Measurements from ENCODE around the gene DNAH9. TPM values are rescaled to one million over a fixed set of nuclear protein-coding genes. Genes with fewer than 3 reads are reported as not detected.
A peak's percentile ranks its signal among the peaks of the same experiment; 100 is the strongest.

DNAH9 gene
- total RNA-seq, 1 donor from 2014 or later = 2.3 TPM

DNA sequence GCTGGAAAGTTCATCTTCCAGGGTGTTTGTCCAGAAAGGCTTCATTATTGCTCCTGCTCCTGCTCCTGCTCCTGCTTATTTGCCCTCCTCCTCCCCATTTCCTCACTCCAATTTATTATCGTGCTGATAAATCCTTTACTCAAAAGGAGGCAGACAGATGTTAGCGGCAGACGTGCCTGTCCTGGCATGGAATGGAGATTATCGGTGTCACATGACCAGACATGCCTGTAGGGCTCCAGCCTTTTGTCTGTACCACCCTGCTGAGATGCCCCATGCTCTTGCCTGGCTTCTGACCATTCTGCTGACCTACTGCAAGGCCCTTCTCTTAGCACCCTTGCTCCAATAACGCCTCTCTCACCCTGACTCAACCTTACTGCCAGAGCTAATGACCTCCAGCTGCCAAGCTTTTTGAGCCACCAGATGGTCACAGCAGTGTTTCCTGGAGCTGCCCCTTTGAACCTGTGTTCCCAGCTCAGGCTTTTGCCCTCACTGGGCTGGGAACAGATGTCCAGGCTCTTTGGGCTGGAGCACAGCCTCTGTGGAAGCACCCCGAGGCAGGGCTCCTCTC, 12.8 kb downstream of the DNAH9 start:
- no peak for DNase-seq

DNA sequence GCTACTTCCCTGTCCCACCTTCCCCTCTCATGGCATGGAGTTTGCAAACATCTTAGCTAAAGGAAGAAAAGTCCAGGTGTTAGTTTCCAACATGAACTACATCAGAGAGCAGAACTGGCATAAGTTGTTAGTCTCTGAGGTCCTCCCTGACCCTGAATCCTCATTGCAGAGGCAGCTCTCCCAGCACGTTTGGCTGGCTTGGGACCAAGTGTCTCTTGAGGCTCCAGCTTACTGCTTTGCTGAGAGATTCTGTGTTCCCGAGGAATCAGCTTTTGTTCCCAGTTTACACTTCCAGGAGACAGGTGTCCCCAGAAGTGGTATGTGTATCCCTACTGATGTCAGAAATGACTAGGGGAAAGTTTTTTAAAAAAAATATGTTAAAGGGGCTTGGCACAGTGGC, 14.7 kb downstream of the DNAH9 start:
- DNase-seq = no peak

DNA sequence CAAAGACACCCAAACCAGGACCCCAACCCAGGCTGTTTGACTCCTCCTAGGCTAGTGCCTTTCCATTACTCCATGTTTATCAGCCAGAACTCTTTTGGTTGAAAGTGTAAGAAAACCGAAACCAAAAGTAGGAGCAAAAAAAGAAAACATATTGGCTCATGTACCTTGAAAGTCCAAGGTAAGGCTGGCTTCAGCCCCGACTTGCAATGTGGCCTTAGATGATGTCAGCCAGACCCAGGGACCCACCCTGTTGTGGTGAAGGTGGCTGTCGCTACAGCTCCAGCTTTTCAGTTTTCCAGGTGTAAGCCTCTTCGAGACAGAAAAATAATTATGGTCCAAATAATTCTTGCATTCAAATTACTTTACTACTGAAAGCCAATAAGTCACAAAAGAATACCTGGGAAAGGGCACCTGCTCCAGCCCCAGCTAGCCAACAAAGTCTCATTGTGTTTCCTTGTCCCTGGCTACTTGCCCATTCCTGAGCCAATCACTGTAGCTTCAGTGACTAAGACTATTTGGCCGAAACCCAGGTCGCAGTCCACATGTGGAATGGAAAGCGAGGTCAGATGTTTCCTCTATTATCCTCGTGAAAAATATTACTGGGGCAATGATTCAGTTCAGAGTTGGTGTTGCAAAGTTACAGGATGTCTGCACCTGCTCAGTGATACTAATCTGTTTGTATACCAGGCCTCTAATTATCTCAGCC, 20.7 kb downstream of the DNAH9 start:
- DNase-seq = no peak

DNA sequence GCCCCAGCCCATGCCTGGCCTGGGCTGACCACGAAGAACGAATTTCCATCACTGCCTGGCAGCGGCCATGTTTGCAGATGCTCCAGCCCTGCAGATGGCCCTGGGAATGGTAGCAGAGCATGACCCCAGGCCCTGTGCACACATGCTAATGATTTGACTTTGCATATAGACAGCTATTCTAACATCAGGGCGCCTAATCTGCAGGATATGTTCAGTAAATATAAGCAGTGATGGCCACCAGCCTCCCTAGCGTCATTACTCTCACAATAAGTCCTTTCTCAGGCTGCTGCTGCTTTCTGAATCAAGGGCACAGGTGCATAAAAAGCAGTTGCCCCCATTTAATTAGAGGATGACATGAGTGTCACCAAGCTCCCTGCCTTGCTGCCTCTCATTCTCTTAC, 24.2 kb downstream of the DNAH9 start:
- no peak for DNase-seq

DNA sequence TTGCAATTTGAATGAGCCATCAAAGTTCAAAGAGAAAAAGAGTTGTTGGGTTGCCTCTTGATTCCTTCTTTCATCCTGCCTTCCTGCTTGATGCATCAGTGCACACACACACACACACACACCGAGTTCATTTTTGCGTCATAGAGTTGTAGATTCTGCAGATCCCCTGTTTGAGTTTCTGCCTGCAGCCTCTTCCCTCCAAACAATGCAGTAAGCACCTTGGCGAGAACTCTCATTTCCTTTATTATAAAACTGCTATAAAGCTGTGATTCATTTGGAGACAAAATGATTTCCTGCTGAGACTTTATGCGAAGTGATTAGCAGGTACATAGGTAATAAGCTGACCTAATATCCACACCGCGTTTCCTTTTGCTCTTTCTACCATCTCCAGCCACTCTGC, 26.7 kb downstream of the DNAH9 start:
- no peak for DNase-seq

DNA sequence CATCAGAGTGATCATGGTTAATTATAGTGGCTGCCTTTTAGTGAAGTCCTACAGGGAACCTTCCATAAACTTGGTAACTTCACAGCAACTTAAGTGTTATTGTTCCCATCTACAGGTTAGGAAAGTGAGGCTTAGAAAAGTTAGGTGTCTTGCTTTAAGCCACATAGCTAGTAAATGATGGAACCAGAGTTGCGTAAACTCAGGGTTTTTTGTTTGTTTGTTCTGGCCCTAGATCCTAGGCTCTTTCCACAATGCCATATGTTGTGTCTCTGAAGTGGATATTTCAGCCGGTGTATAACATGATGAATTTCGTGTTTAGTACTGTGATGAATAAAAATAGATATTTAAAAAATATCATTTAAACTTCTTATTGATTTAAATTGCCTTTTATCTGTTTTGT, 27.6 kb downstream of the DNAH9 start:
- DNase-seq = no peak

DNA sequence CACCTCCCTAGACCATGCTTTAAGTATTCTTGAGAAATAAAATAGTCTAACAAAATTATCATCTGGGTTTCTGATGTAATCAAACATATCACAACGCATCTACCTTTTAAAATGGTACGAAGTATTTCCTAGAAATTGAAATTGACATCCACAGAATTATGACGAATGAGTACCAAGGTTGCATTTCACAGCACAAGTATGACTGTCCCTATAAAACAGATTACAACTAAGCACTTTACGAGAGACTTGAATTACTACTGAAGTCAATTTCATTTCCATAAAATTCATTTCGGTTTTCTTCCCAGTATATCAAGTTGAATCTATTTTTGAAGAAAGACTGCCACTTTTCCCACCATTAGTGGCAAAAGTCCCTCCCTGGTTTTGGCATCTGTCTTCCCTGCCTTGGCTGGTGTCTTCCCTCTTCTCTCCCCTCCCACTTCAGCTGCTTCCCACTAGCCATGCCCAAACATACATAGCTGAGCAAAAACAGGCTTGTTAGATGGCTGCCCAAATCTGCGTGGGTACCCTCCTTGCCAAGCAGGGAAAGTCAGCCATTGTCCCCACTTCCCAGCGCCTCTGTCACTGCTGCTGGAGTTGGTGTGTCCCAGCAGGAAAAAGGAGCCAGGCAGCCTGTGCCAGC, 29.2 kb downstream of the DNAH9 start:
- DNase-seq = no peak

DNA sequence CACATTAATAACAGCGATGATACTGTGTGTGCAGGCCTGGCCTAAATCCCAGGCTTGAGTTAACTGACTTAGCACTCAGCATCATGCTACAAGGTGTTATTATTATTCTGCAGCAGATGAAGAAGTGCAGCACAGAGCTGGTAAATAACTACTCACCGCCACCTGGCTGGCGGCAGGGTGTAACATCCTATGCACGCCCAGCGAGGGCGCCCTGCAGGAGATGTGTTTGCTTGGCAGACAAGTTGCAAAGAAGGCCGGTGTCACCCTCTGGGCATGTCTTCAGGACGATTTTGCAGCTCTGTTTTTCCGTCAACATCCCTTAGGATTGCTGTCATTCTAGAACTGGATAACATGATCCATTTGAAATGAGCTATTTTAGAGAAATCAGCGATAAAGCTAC, 30.1 kb downstream of the DNAH9 start:
- DNase-seq = no peak

DNA sequence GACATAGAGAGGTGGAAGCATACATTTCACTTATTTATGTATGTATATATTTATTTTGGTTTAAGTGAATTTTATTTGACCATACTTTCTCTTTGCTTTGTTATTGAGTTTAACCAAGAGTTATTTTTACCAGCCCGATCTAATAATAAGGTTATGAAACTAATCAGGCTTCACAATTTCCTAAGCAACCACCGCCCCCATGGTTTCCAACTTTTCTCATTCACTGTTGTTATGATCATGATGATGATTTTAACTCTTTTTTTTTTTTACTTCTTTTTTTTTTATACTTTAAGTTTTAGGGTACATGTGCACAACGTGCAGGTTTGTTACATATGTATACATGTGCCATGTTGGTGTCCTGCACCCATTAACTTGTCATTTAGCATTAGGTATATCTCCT, 30.6 kb downstream of the DNAH9 start:
- DNase-seq = no peak

DNA sequence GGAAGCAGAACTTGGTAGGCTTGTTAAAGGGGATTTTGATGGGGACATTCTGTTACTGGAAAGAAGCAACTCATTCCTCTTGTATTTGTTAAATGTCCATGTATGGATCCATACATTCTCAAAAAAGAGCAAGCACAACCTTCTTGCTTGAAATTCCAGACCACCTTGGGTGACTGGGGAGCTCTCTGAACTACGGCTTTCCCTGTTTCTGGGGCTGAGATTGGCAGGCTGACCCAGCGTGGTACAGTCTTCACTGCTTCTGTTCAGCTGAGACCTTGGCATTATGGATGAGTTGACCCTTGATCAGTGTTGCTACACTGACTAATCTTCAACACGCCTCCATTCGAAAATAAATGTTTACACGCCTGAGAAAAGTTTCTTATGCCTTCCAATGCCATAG, 38.5 kb downstream of the DNAH9 start:
- no peak for DNase-seq

DNA sequence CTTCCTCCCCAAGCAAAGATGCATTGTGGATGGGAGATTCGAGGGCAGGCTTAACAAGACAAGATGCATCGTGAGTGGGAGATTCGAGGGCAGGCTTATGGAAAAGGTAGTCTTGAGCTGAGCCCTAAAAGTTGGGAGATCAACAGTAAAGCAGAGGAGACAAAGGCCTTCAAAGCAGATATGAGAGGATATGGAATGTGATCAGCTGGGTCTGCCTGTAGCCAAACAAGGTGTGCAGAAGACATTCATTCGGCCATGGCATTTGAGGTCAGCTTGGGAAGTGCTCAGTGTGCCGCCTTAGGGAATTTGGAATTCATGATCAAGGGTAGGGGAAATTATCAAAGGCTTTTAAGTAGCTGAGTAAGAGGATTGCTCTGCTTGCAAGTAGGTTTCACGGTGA, 39.5 kb downstream of the DNAH9 start:
- DNase-seq = no peak

DNA sequence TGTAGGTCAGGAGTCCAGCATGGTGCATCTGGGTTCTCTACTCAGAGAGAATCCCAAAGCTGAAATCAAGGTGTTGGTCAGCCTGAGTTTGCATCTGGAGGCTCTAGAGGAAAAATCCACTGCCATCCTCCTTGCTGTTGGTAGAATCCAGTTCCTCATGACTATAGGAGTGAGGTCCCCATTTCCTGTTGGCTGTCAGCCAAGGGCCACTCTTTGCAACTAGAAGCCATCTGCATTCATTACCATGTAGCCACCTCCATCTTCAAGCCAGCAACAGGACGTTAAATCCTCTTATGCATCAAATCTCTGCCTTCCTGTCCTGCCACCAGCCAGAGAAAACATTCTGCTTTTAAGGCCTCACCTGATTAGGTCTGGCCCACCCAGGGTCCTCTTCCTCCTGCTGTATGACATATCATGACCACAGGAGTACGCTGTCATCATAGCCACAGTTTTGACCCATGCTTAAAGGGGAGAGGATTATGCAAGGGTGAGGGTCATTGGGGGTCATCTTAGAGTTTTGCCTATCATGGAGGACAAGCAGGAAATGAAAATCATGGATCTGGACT, 40.5 kb downstream of the DNAH9 start:
- DNase-seq = no peak

DNA sequence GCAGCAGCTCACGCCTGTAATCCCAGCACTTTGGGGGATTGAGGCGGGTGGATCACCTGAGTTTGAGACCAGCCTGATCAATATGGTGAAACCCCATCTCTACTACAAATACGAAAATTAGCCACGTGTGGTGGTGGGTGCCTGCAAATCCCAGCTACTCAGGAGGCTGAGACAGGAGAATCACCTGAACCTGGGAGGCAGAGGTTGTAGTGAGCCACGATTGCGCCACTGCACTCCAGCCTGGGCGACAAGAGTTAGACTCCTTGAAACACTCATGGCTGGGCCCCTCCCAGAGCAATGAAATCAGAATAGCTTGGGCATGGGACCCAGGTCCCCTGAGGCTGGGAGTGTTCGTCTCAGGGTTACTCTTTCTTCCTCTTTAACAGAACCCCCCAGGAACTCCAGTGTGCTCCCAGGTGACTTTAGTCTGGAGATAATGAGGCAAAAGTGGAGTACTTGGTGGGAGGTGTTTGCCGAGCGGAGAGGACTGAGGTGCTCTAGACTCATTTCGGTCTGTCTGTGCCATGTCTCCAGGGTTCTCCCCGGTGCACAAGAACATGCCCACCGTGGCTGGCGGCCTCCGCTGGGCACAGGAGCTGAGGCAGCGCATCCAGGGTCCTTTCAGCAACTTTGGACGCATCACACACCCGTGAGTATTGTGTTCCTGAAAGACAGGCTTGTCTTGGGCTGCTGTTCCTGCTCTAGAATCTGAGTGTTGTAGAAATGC, 41.6 kb downstream of the DNAH9 start:
- DNase-seq = no peak

DNA sequence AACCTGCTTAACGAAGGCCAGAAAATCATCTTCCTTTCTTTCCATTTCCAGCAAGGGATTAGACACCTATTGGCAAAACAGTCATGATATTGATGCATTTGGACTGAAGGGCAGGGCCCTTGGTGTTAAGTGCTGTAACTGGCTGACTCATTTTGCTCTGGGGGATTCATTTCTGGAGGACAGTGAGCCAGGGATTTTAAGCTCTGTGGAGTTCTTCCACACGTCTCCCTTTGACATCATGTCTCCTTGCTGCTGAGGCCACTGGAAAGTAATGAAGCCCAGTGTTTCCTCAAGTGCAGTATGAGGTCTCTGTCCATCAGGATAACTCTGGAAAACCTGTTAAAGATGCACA, 42.2 kb downstream of the DNAH9 start:
- DNase-seq = no peak

DNA sequence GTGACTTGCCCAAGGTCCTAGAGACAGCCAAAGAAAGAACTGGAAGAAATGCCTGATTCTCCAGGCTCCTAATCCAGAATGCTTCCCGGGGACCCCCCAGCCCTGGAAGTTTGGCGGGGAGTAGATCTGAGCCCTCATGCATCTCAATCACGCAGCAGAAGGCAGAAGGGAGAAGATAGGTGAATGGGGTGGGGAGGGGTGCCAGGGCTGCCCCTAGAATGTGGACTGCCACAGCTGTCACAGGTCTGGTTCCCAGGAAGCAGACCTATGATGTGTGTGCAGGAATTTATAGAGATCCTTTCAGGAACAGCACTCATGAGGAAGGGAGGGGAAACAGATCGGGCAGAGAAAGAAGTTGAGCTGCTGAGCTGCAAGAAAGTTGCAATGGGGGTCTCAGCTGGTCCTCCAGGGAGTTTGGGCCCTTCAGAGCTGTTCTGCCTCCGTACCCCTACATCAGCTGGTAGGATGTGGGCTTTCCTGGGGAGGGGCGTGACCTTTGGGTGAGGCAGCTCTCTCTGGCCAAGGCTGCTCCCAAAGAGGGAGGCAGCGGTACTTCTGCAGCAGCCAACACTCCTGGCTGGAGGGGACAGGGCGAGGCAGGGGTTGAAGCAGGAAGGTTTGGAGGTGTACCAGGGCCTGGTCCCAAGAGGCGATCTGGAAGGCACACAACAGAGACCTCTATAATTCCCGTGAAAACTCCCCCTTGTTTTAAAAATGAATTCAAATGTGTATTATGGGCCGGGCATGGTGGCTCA, 43.4 kb downstream of the DNAH9 start:
- DNase-seq = no peak

DNA sequence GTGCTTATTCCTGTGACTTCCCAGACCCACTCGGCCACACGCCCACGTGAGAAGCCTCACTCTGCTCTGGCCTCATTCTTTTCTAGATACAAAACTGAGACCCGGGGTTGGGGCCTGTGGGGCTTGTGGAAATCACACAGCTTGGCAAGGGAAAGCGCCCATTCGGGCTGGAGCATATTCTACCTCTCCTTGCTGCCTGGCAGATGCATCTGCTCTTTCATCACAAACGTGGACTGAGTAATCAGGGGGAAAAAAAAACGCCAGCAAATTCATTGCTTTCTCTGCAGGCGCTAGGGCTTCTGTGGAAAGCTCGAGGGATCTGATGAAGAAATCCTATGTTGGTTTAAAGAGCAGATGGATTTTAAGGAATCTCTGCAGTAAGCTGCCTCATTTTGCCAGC, 44.4 kb downstream of the DNAH9 start:
- DNase-seq = no peak

DNA sequence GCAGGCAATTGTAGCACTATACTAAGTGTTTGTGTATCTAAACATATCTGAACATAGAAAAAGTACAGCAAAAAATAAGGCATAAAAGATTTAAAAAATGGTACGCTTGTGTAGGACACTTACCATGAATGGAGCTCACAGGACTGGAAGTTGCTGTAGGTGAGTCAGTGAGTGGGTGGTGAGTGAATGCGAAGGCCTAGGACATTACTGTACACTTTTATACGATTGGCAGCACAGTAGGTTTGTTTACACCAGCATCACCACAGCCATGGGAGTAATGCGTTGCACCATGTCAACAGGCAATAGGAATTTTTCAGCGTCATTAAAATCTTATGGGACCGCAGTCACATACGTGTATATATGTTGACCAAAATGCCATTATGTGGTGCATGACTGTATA, 45.6 kb downstream of the DNAH9 start:
- DNase-seq = no peak

DNA sequence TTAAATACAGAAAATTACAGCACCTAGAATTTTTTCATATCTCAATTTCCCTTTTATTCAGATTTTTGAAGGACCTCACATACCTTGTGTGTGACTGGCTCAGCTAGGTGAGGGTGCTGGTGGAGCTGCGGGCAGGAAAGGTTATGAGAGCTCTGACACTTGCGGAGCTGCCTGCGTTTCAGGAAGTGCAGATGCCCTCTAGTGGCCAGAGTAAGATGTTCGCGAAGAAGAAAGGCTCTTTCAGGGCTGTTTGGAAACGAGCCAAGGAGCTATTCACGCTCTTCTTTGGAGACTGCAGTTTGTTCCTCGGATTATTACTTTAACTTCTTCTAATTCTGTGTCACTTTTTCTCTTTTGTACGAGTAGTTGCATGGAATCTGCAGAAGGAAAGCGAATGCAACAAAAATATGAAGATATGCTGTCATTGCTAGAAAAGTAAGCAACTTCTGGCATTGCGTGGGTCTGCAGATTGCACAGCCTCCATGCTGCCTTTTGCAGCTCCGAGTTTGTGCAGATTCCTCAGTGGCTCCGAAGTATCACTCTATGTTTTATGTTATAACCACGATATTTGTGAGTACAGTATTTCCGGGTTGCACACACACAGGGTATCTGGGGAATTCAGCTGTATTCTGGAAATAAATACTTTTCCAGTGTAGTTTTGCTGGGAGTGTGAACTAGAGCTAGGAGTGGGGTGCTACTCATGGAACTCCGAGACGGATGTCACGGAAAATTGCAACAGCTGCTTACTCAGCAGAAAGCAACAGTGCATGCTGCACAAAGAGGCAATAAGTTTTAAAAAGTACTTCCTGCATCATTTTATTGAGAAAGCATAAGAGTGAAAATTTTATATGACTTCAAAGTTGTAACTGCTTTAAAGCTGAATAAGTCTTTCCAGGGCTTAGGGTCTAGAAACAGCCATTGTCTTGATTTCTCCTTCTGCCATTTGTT, 46.3 kb downstream of the DNAH9 start:
- peak; percentile 25 for DNase-seq

DNA sequence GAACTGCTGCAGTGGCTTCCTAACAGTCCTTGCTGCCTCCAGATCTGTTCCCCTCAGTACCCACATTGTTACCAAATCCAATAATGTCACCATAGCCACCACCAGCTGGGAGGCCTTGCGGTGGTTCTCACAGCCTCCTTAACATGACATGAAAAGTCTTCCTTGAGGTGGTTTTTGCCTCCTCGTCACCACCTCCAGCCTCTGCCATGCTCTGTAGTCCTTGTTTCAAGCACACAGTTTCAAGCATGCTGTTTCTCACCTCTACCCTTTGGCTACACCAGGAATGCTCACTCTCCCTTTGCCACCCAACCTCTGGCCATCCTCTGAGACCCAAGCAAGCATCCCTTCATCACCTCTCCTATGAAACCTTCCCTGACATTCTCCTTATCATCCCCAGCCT, 47.2 kb downstream of the DNAH9 start:
- no peak for DNase-seq

DNA sequence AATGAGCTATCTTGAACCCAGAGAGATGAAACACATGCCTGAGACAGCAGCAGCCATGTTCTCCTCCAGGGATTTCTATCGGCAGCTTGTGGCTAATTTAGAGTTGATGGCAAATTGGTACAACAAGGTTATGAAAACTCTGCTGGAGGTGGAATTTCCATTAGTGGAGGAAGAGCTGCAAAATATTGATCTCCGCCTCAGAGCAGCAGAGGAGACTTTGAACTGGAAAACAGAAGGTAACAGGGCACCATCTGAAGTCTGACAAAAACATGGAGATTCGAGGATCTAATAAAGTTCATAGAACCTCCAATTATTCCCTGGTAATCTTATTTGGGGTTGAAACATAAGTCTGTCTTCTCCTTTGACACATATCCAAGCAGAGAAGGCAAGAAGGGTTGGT, 52.8 kb downstream of the DNAH9 start:
- DNase-seq = no peak

DNA sequence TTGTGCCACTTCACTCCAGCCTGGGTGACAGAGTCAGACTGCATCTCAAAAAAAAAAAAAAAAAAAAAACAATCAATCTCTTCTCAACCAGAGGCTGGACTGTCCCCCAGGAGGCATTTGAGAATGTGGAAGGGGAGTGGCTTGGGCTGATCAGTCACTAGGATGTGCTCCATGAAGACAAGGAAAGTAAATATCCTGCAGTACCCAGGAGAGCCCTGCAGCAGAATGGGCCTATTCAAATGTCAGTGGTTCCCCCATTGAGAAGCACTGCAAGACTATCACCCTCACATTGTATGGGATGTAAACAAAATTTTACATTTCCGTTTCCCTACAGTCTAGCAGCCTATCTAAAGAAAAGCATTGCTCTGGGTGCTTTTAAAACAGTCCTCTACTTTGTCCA, 70.3 kb downstream of the DNAH9 start:
- DNase-seq = no peak
